Measurements from ENCODE around the gene MRPL47. TPM values are rescaled to one million over a fixed set of nuclear protein-coding genes. Genes with fewer than 3 reads are reported as not detected.
A peak's percentile ranks its signal among the peaks of the same experiment; 100 is the strongest.

The MRPL47 gene
- total RNA-seq, 1 experiment from 2014 or later, result 75.5 TPM

DNA sequence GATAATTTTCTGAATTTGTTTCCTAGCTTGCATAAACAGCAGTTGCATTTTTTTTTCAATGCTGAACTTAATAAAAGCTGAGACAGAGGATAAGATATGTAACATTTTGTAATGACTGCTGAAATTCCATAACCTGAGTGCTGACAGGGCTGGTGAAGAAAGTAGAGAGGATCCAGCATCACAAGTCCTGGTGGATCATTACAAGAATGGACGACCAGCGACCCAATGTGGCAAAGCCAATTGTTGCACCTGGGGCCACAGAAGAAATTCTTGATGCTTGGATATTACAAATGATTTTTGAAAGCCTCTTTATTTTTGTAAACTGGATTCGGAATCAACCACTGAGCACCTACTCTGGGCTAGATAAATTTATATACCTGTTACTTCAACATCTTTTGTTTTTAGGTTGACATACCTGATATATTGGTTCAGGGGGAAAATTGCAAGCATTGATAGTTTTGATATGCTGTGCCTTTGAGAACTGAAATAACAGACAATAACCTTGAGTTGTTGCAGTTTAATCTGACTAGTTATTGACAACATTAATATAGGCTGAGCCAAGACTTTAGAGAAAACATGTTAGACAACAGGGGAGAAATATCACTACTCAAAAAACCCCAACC is 45.6 kb downstream of the MRPL47 start:
- no peaks in the 10 kb centered on the region for H3K4me1 ChIP-seq (ENCODE audit: insufficient read depth, low read length)

More for the DNA sequence above, 45.6 kb downstream of the MRPL47 start:
- H4K5ac ChIP-seq (ENCODE audit: insufficient read length, low read depth, low read length), result no peak overlapping the region
- H3K9me3 Mint-ChIP-seq, result no peaks in the 10 kb centered on the region
- H2AFZ ChIP-seq (ENCODE audit: low read length), result no peak overlapping the region
- no peak overlapping the region for H2BK20ac ChIP-seq (ENCODE audit: low read depth, low read length, poor library complexity, severe bottlenecking)
- no peaks in the 10 kb centered on the region for H3K36me3 Mint-ChIP-seq (ENCODE audit: insufficient read depth in 1 of 3, low read depth in 3 of 3)
- no peak overlapping the region for H3K14ac ChIP-seq (ENCODE audit: insufficient read depth, low read length)
- H3K79me1 ChIP-seq (ENCODE audit: insufficient read depth, low read depth, low read length, poor library complexity, severe bottlenecking), result peaks cover 3% of the 10 kb centered on the region
- no peak overlapping the region for H3K4me2 ChIP-seq (ENCODE audit: insufficient read depth, insufficient read length, low read length)
- TF ChIP-seq, protein P1, sequence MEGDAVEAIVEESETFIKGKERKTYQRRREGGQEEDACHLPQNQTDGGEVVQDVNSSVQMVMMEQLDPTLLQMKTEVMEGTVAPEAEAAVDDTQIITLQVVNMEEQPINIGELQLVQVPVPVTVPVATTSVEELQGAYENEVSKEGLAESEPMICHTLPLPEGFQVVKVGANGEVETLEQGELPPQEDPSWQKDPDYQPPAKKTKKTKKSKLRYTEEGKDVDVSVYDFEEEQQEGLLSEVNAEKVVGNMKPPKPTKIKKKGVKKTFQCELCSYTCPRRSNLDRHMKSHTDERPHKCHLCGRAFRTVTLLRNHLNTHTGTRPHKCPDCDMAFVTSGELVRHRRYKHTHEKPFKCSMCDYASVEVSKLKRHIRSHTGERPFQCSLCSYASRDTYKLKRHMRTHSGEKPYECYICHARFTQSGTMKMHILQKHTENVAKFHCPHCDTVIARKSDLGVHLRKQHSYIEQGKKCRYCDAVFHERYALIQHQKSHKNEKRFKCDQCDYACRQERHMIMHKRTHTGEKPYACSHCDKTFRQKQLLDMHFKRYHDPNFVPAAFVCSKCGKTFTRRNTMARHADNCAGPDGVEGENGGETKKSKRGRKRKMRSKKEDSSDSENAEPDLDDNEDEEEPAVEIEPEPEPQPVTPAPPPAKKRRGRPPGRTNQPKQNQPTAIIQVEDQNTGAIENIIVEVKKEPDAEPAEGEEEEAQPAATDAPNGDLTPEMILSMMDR (conservative IDR thresholded peaks at IDR 0.05), result peak; percentile 92
- no peak overlapping the region for H3T11ph ChIP-seq (ENCODE audit: low read length)
- H4K20me1 ChIP-seq (ENCODE audit: control insufficient read depth, insufficient read depth, insufficient read length), result no peaks in the 10 kb centered on the region
- peaks cover 4% of the 10 kb centered on the region for H3K23me2 ChIP-seq (ENCODE audit: insufficient read length, low read depth, low read length, poor library complexity, severe bottlenecking)
- H2BK12ac ChIP-seq (ENCODE audit: insufficient read length, low read depth, low read length), result no peak overlapping the region
- no peak overlapping the region for H2BK5ac ChIP-seq (ENCODE audit: insufficient read length, low read length)
- H3K56ac ChIP-seq (ENCODE audit: insufficient read length, low read depth, low read length), result no peak overlapping the region
- peaks cover 4 to 5% of the 10 kb centered on the region in 2 experiments for H3K4me1 Mint-ChIP-seq
- no peak overlapping the region for H3K23ac ChIP-seq (ENCODE audit: insufficient read length, low read depth, low read length)
- H3K79me2 ChIP-seq (ENCODE audit: insufficient read depth, low read length), result peaks cover 2% of the 10 kb centered on the region; the same call in 1 of the 2 replicates
- H3K27me3 ChIP-seq (ENCODE audit: insufficient read depth, low read length), result no peaks in the 10 kb centered on the region
- peak; percentile 54 for DNase-seq
- H3K4ac ChIP-seq (ENCODE audit: low read depth, low read length), result no peak overlapping the region
- H3K18ac ChIP-seq (ENCODE audit: insufficient read length, low read depth, low read length), result no peak overlapping the region
- no peak overlapping the region for H2BK15ac ChIP-seq (ENCODE audit: low read depth, low read length)
- no peak overlapping the region for H4K91ac ChIP-seq (ENCODE audit: insufficient read length, low read depth, low read length)
- no peaks in the 10 kb centered on the region for H3K27me3 Mint-ChIP-seq (ENCODE audit: low read depth)
- WGBS (ENCODE audit: extremely low coverage, insufficient read length, low lambda C conversion rate), result no CpG with 5 or more reads among the region's 3 CpGs
- no peak overlapping the region for H3K27ac Mint-ChIP-seq
- no peak overlapping the region for H2AK5ac ChIP-seq (ENCODE audit: insufficient read length, low read length)
- no peak overlapping the region for H3K9ac ChIP-seq (ENCODE audit: extremely low read depth, insufficient read length, low read length)
- no peak overlapping the region for H3K4me3 Mint-ChIP-seq
- H4K8ac ChIP-seq (replicated peaks; ENCODE audit: insufficient read length, low read depth, low read length), result no peak overlapping the region
- no peak overlapping the region for H2BK120ac ChIP-seq (ENCODE audit: low read depth, low read length, poor library complexity, severe bottlenecking)
- H3K9me3 ChIP-seq (ENCODE audit: control insufficient read depth, low read depth, low read length), result no peaks in the 10 kb centered on the region
- H3K27ac ChIP-seq (ENCODE audit: insufficient read length, low read depth, low read length), result no peak overlapping the region
